ENCODE measurements around the gene ULK1. TPM values are rescaled to one million over a fixed set of nuclear protein-coding genes. Genes with fewer than 3 reads are reported as not detected.
"Not testable (repeated sequence)": the region's sequence is repeated elsewhere in the genome, so short reads cannot be mapped to it uniquely, and the experiment has no call there.

ULK1 gene
- total RNA-seq, 2 experiments from 2014 or later, result 20.2 to 24.4 TPM

- DNase-seq (no peak), ATAC-seq (no peak)
- Mint-ChIP-seq H3K9me3 (ENCODE audit: low read depth) (no peaks in the 10 kb centered on the region), H3K27ac (no peak overlapping the region), H3K4me3 (no peak overlapping the region), H3K4me1 (peaks cover 2% of the 10 kb centered on the region), H3K27me3 (no peaks in the 10 kb centered on the region), H3K36me3 (no peaks in the 10 kb centered on the region)
- CTCF ChIA-PET, result no interaction called here
Measured at GRCh38 chr12:131867471-131867870, 27.0 kb upstream of the ULK1 start.

- DNase-seq, result no peak
- H3K9me3 Mint-ChIP-seq (ENCODE audit: low read depth), result no peaks in the 10 kb centered on the region
- CTCF ChIA-PET, result no interaction called here
- no peak overlapping the region for H3K4me3 Mint-ChIP-seq
- no peaks in the 10 kb centered on the region for H3K36me3 Mint-ChIP-seq
- no peak for ATAC-seq
- H3K27me3 Mint-ChIP-seq, result no peaks in the 10 kb centered on the region
- no peaks in the 10 kb centered on the region for H3K4me1 Mint-ChIP-seq
- H3K27ac Mint-ChIP-seq, result no peak overlapping the region
Measured at GRCh38 chr12:131867891-131868675, 26.3 kb upstream of the ULK1 start.

- Mint-ChIP-seq H3K27ac (no peak overlapping the region), H3K4me3 (no peak overlapping the region)
- ATAC-seq, result no peak
Measured at GRCh38 chr12:131869871-131870418, 24.5 kb upstream of the ULK1 start.

GRCh38 chr12:131871677-131872076, 22.7 kb upstream of the ULK1 start:
- Mint-ChIP-seq H3K9me3 (ENCODE audit: low read depth) (no peaks in the 10 kb centered on the region), H3K27me3 (peaks cover under 1% of the 10 kb centered on the region), H3K4me1 (no peaks in the 10 kb centered on the region), H3K27ac (no peak overlapping the region), H3K4me3 (no peak overlapping the region), H3K36me3 (no peaks in the 10 kb centered on the region)
- ATAC-seq, result no peak
- DNase-seq, result no peak
- CTCF ChIA-PET, result no interaction called here

More at GRCh38 chr12:131869871-131870418, 24.5 kb upstream of the ULK1 start:
- no peak for DNase-seq
- CTCF ChIA-PET, result no interaction called here
- Mint-ChIP-seq H3K9me3 (ENCODE audit: low read depth) (no peaks in the 10 kb centered on the region), H3K4me1 (no peaks in the 10 kb centered on the region), H3K27me3 (no peaks in the 10 kb centered on the region), H3K36me3 (no peaks in the 10 kb centered on the region)

GRCh38 chr12:131872154-131873051, 22.0 kb upstream of the ULK1 start:
- CTCF ChIA-PET, result no interaction called here
- Mint-ChIP-seq H3K9me3 (ENCODE audit: low read depth) (no peaks in the 10 kb centered on the region), H3K4me3 (no peak overlapping the region), H3K27ac (no peak overlapping the region), H3K36me3 (no peaks in the 10 kb centered on the region), H3K27me3 (peaks cover 2% of the 10 kb centered on the region), H3K4me1 (no peaks in the 10 kb centered on the region)
- no peak for ATAC-seq
- DNase-seq, result no peak

GRCh38 chr12:131873293-131873692, 21.1 kb upstream of the ULK1 start:
- no peak overlapping the region for H3K27ac Mint-ChIP-seq
- H3K27me3 Mint-ChIP-seq, result peaks cover 8% of the 10 kb centered on the region

GRCh38 chr12:131874972-131875371, 19.4 kb upstream of the ULK1 start:
- H3K36me3 Mint-ChIP-seq; H3K4me1 Mint-ChIP-seq; H3K4me3 Mint-ChIP-seq; H3K27ac Mint-ChIP-seq; ATAC-seq; H3K9me3 Mint-ChIP-seq (ENCODE audit: low read depth); CTCF ChIA-PET; DNase-seq: not testable (repeated sequence)
- peaks cover 16% of the 10 kb centered on the region for H3K27me3 Mint-ChIP-seq

More at GRCh38 chr12:131873293-131873692, 21.1 kb upstream of the ULK1 start:
- H3K9me3 Mint-ChIP-seq (ENCODE audit: low read depth), result no peaks in the 10 kb centered on the region
- H3K4me1 Mint-ChIP-seq, result no peaks in the 10 kb centered on the region
- no peak overlapping the region for H3K4me3 Mint-ChIP-seq
- ATAC-seq (no peak), DNase-seq (no peak)
- CTCF ChIA-PET, result no interaction called here
- no peaks in the 10 kb centered on the region for H3K36me3 Mint-ChIP-seq

- H3K27me3 Mint-ChIP-seq, result peaks cover 16% of the 10 kb centered on the region
- ATAC-seq; H3K4me3 Mint-ChIP-seq; DNase-seq; H3K9me3 Mint-ChIP-seq (ENCODE audit: low read depth); H3K36me3 Mint-ChIP-seq; H3K4me1 Mint-ChIP-seq; H3K27ac Mint-ChIP-seq; CTCF ChIA-PET: not testable (repeated sequence)
Measured at GRCh38 chr12:131877216-131877615, 17.2 kb upstream of the ULK1 start.

GRCh38 chr12:131878436-131878835, 16.0 kb upstream of the ULK1 start:
- H3K4me1 Mint-ChIP-seq; H3K27ac Mint-ChIP-seq; CTCF ChIA-PET; H3K36me3 Mint-ChIP-seq; H3K4me3 Mint-ChIP-seq; DNase-seq; ATAC-seq; H3K9me3 Mint-ChIP-seq (ENCODE audit: low read depth): not testable (repeated sequence)
- H3K27me3 Mint-ChIP-seq, result peaks cover 16% of the 10 kb centered on the region

GRCh38 chr12:131882804-131883520, 11.5 kb upstream of the ULK1 start:
- DNase-seq (no peak), ATAC-seq (no peak)
- no peaks in the 10 kb centered on the region for H3K4me1 Mint-ChIP-seq
- peaks cover 10% of the 10 kb centered on the region for H3K27me3 Mint-ChIP-seq
- CTCF ChIA-PET, result no interaction called here
- no peak overlapping the region for H3K4me3 Mint-ChIP-seq
- no peaks in the 10 kb centered on the region for H3K36me3 Mint-ChIP-seq
- no peak overlapping the region for H3K27ac Mint-ChIP-seq
- H3K9me3 Mint-ChIP-seq (ENCODE audit: low read depth), result peaks cover 5% of the 10 kb centered on the region

GRCh38 chr12:131883521-131883900, 10.9 kb upstream of the ULK1 start:
- CTCF ChIA-PET, result no interaction called here
- H3K4me3 Mint-ChIP-seq, result no peak overlapping the region
- H3K27ac Mint-ChIP-seq, result no peak overlapping the region
- peaks cover 8% of the 10 kb centered on the region for H3K27me3 Mint-ChIP-seq
- no peaks in the 10 kb centered on the region for H3K4me1 Mint-ChIP-seq
- H3K36me3 Mint-ChIP-seq, result no peaks in the 10 kb centered on the region
- no peak for ATAC-seq
- peaks cover 5% of the 10 kb centered on the region for H3K9me3 Mint-ChIP-seq (ENCODE audit: low read depth)
- DNase-seq, result no peak

GRCh38 chr12:131885076-131885475, 9.3 kb upstream of the ULK1 start:
- H3K4me1 Mint-ChIP-seq; H3K9me3 Mint-ChIP-seq (ENCODE audit: low read depth); DNase-seq; H3K27ac Mint-ChIP-seq; CTCF ChIA-PET; H3K4me3 Mint-ChIP-seq; H3K36me3 Mint-ChIP-seq; ATAC-seq: not testable (repeated sequence)
- peaks cover 13% of the 10 kb centered on the region for H3K27me3 Mint-ChIP-seq

GRCh38 chr12:131885543-131886057, 8.8 kb upstream of the ULK1 start:
- Mint-ChIP-seq H3K36me3 (no peaks in the 10 kb centered on the region), H3K4me1 (no peaks in the 10 kb centered on the region), H3K9me3 (ENCODE audit: low read depth) (peaks cover 5% of the 10 kb centered on the region), H3K27me3 (peaks cover 13% of the 10 kb centered on the region), H3K4me3 (no peak overlapping the region), H3K27ac (no peak overlapping the region)
- CTCF ChIA-PET, result no interaction called here
- no peak for DNase-seq
- ATAC-seq, result no peak

Measured in activated CD8-positive, alpha-beta memory T cell treated with anti-CD3 and anti-CD28 coated beads, Interleukin-2, amount 10 ng/mL, durations not matched to agents 7 days and 5 days (primary cell).